ENCODE data around the gene SCAP. TPM values are rescaled to one million over a fixed set of nuclear protein-coding genes. Genes with fewer than 3 reads are reported as not detected.

SCAP gene
- total RNA-seq, 1 experiment from 2014 or later, result 67.6 TPM

DNA sequence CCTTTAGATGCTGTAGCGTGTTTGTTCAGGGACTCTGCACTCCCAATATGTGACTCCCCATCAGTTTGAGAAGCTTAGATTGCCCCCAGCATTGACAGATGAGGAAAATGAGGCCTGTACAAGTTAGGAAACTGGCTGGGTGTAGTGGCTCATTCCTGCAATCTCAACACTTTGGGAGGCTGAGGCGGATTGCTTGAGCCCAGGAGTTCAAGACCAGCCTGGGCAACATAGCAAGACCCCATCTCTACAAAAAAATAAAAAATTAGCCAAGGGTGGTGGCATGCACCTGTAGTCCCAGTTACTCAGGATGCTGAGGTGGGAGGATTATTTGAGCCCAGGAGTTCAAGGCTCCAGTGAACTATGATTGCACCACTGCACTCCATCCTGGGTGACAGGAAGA, 108.9 kb downstream of the SCAP start:
- TF ChIP-seq POLR2A (IDR thresholded peaks at IDR 0.05; ENCODE audit: borderline replicate concordance, extremely low read depth, insufficient read depth, insufficient read length), result no peak
- no peak for TF ChIP-seq FOSL1 (IDR thresholded peaks at IDR 0.05; ENCODE audit: low read depth)
- no peak for TF ChIP-seq ATF3 (IDR thresholded peaks at IDR 0.05)
- no peak for TF ChIP-seq EGR1 (IDR thresholded peaks at IDR 0.05; ENCODE audit: low read depth)
- no peak for TF ChIP-seq RAD21 (IDR thresholded peaks at IDR 0.05; ENCODE audit: low read depth)
- TF ChIP-seq CEBPB (IDR thresholded peaks at IDR 0.05; ENCODE audit: low read depth), result no peak
- no peak for TF ChIP-seq ZFX (IDR thresholded peaks at IDR 0.05)
- TF ChIP-seq REST (IDR thresholded peaks at IDR 0.05; ENCODE audit: low read depth), result no peak
- no peak for TF ChIP-seq CTCF (IDR thresholded peaks at IDR 0.05 in 2 of 3, conservative IDR thresholded peaks at IDR 0.05 in 1 of 3; ENCODE audit: borderline replicate concordance in 1 of 3, insufficient read depth in 1 of 3, low read depth in 2 of 3, low read length in 2 of 3)
- no peak for TF ChIP-seq ELF1 (IDR thresholded peaks at IDR 0.05; ENCODE audit: borderline replicate concordance, low read depth)
- ChIA-PET POLR2A (no interaction called here), CTCF (no interaction called here), RAD21 (ENCODE audit: low non-redundant PET in 1 of 2, low total read pairs in 2 of 2, uncharacterized antibody in 2 of 2, unreplicated experiment in 2 of 2) (no interaction called here)
- ATAC-seq, result no peak
- intact Hi-C loops (cut with micrococcal nuclease), result no loop called here
- Histone ChIP-seq H2AFZ (ENCODE audit: low read depth, low read length, poor library complexity, severe bottlenecking) (no peak overlapping the region), H3K9me2 (ENCODE audit: insufficient read depth) (no peaks in the 10 kb centered on the region), H3K4me1 (ENCODE audit: control insufficient read depth in 1 of 2, insufficient read depth in 2 of 2, low read length in 2 of 2) (no peaks in the 10 kb centered on the region), H3K4me2 (ENCODE audit: low read length) (no peak overlapping the region), H3K27ac (ENCODE audit: low read depth, low read length) (no peak overlapping the region), H3K4me3 (replicated peaks in 1 of 2; ENCODE audit: low read depth in 1 of 2, low read length in 2 of 2) (no peak overlapping the region), H3K79me2 (ENCODE audit: insufficient read depth, low read length) (no peaks in the 10 kb centered on the region), H3K27me3 (ENCODE audit: insufficient read depth, low read length) (no peaks in the 10 kb centered on the region), H4K20me1 (ENCODE audit: insufficient read depth) (no peaks in the 10 kb centered on the region), H3K36me3 (ENCODE audit: control insufficient read depth in 1 of 2, insufficient read depth in 2 of 2, low read length in 2 of 2) (no peaks in the 10 kb centered on the region), H3K9me3 (ENCODE audit: control insufficient read depth in 1 of 2, insufficient read depth in 1 of 2, low read depth in 1 of 2, low read length in 2 of 2) (no peaks in the 10 kb centered on the region), H3K9ac (ENCODE audit: low read length) (no peak overlapping the region)
- DNase-seq (ENCODE audit: low read depth, low spot score), result no peak
- no TSS peak for BruUV-seq (replicated peaks)

All from HCT116 (cell line).